Hepatocyte (in vitro differentiated cells): ENCODE data around the gene OR5K1.

Experiments
- CTCF ChIP-seq: fragments of 200-600 bp; sonication (generic); IDR thresholded peaks from 2 replicates; pipeline ENCODE4 v1.5.1; 2016; ENCODE audit warnings: antibody characterized with exemption, mild to moderate bottlenecking; ENCODE audit not compliant: poor library complexity
- EZH2 ChIP-seq: fragments of 200-600 bp; sonication (generic); IDR thresholded peaks from 2 replicates; pipeline ENCODE4 v1.6.1; 2016; ENCODE audit warnings: antibody characterized with exemption, mild to moderate bottlenecking, borderline replicate concordance
- EZH2phosphoT487 ChIP-seq: fragments of 200-600 bp; sonication (generic); IDR thresholded peaks from one replicate; pipeline ENCODE4 v1.6.1; 2018; ENCODE audit warnings: antibody characterized with exemption, mild to moderate bottlenecking, low read depth, moderate library complexity; ENCODE audit not compliant: unreplicated experiment, severe bottlenecking

GRCh38 chr3:98433764-98434163, 29.2 kb upstream of the OR5K1 start:
- TF ChIP-seq EZH2: no peak
- no peak for TF ChIP-seq CTCF
- no peak for TF ChIP-seq EZH2phosphoT487
